ENCODE results near the gene ENPP5. TPM values are rescaled to one million over a fixed set of nuclear protein-coding genes. Genes with fewer than 3 reads are reported as not detected.

Gene ENPP5
- total RNA-seq (1 to 10 TPM; 3.0 to 6.0 (median 4.6) TPM), polyA plus RNA-seq (1 to 10 TPM; 1.8 to 3.4 TPM)
- long read RNA-seq, donor 1, transcript ENPP5-201 (4 exons, 2,544 nt): major isoform, 5 of 15 reads
- long read RNA-seq, donor 1, partial matches to known transcripts: 1 of 15 reads
- long read RNA-seq, donor 1, other reads (novel, unspliced or antisense): 5 of 15 reads
- long read RNA-seq, donor 2, transcript ENPP5-202 (5 exons, 3,834 nt): major isoform, 6 of 16 reads
- long read RNA-seq, donor 2, transcript ENPP5-201 (4 exons, 2,544 nt): minor isoform, 5 of 16 reads
- long read RNA-seq, donor 2, partial matches to known transcripts: 2 of 16 reads
- long read RNA-seq, donor 2, other reads (novel, unspliced or antisense): 3 of 16 reads
- long read RNA-seq, donor 3, transcript ENPP5-201 (4 exons, 2,544 nt): major isoform, 13 of 28 reads
- long read RNA-seq, donor 3, transcript ENPP5-202 (5 exons, 3,834 nt): minor isoform, 5 of 28 reads
- long read RNA-seq, donor 3, partial matches to known transcripts: 5 of 28 reads
- long read RNA-seq, donor 3, other reads (novel, unspliced or antisense): 5 of 28 reads

DNA sequence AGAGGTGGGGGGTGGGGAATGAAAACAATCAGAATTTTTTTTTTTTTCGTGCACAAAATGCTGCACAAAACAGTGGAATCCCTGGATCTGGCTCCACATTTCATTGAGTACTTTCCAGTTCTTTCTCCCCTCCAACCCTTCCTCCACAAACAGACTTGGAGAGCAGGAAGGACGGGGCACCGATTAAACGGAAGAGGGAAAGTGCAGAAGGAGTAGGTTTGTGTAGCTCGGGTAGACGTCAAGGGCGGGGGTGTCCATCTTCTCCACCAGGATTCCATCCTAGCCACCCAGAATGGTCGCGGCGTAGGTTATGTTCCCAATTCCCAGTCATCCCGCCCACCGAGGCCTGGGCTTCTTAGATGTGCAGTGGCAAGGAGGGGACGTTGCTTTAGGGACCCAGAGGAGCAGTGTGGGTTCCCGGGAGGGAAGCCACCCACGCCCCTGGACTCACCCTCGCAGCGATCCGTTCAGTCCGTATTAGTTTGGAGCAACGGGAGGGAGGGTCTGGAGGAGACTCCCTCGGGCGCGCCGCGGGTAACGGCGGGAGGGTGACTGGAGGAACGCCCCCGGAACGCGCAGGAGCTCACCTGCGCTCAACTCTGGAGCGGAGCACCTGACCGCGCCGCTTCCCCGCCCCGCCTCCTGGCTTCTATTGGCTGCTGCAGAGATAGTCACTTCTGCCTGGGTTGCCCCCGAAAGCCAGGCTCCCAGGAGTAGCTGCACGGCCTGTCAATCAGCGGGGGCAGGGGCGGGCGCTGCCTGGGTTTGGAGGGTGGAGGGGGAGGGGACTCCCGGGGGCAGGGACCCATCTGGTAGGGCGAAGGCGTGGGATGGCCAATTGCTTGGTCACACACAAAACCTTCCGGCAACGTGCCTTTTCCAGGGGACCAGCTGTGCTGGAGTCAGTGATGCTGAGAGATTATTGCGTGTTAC lies at the start of gene ENPP5:
ENPP5 (minus strand) TSS at position 624 of the 933 bp plus-strand sequence. CDS start 2,718 bp downstream, outside the sequence.
- H3K27ac ChIP-seq: no peak within 1 kb of the TSS
- H3K36me3 ChIP-seq: no peaks in the 10 kb centered on the region
- ATAC-seq (peak; percentile 91 to 99 (median 97)), DNase-seq (peak; percentile 70 to 74)
- H3K27me3 ChIP-seq: peaks cover 0 to 28% (median 4%) of the 10 kb centered on the region in 7 donors
- peaks cover 0 to 14% (median 8%) of the 10 kb centered on the region in 9 donors for H3K4me1 ChIP-seq
- 1% methylated on average over 49 of the region's 49 CpGs for WGBS, 2 donors
- no peaks in the 10 kb centered on the region for H3K9me3 ChIP-seq
- no peak for TF ChIP-seq CTCF (IDR thresholded peaks at IDR 0.05)
- intact Hi-C loops (cut with DNase I): no loop called here
- H3K4me3 ChIP-seq: peak within 1 kb of the TSS; percentile 49 to 76 (median 66)

DNA sequence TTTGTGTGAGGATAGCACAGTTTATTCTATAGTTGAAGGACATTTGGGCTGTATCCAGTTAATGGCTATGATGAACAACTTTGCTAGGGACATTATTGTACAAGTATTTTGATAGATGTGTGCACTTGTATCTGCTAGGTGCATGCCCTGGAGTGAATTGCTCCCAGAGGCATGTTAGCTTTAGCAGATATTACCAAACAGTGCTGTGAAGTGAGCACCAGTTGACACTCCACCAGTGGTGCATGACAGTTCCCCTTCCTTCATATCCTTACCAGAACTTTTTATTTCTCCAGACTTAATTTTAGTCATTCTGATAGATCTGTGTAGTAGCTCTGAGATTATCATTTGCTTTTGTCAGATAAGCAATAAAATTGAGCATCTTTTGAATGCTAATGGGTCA lies 48.9 kb upstream of the ENPP5 start:
- DNase-seq (no peak), ATAC-seq (no peak)
- no peaks in the 10 kb centered on the region for H3K9me3 ChIP-seq
- H3K27me3 ChIP-seq: no peaks in the 10 kb centered on the region
- TF ChIP-seq CTCF (IDR thresholded peaks at IDR 0.05): no peak
- peaks cover 0 to 39% (median 11%) of the 10 kb centered on the region in 9 donors for H3K4me1 ChIP-seq
- H3K36me3 ChIP-seq: peaks cover 0 to 17% (median 0%) of the 10 kb centered on the region in 9 donors
- no peak overlapping the region for H3K27ac ChIP-seq
- intact Hi-C loops (cut with DNase I): loop anchor here in 9 of 10 donors (2.0 to 10.0 kb wide), 10 partner anchors 127 to 415 kb away; partner anchors contain the start of gene RCAN2 (in 4 of the 9)
- H3K4me3 ChIP-seq: no peak overlapping the region

DNA sequence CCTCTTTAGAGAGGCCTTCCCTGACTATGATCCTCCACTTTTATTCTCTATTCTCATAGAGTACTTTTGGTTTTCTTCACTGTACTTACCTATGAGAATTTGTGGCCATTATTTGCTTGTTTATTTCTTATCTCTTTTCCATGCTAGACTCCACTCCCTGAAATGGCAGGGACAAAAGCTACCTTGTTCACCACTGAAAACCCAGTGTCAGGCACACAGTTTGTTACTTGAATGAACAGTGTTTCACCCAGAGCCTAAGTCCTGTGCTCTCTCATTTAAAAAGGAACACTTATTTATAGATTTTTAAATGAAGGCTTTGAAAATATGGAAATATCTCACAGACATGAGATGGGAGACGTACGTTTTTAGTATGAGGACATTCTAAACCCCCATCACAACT lies 47.7 kb upstream of the ENPP5 start:
- peaks cover 0 to 17% (median 0%) of the 10 kb centered on the region in 9 donors for H3K36me3 ChIP-seq
- peaks cover 0 to 39% (median 11%) of the 10 kb centered on the region in 9 donors for H3K4me1 ChIP-seq
- peak overlapping the region in 4 of 10 donors; percentile 11 to 54 (median 31) for H3K27ac ChIP-seq
- no peaks in the 10 kb centered on the region for H3K27me3 ChIP-seq
- DNase-seq: no peak
- H3K9me3 ChIP-seq: no peaks in the 10 kb centered on the region
- 85 to 94% methylated on average over 2 of the region's 2 CpGs for WGBS, 2 donors
- ATAC-seq: no peak
- H3K4me3 ChIP-seq: no peak overlapping the region
- intact Hi-C loops (cut with DNase I): loop anchor here in 2 of 10 donors (5.0 to 10.0 kb wide), 2 partner anchors 126 to 416 kb away; no protein-coding TSS in a partner anchor
- no peak for TF ChIP-seq CTCF (IDR thresholded peaks at IDR 0.05)
